H9 (cell line): ENCODE data around the gene C1orf105. TPM values are rescaled to one million over a fixed set of nuclear protein-coding genes. Genes with fewer than 3 reads are reported as not detected.

Experiments
- DNase-seq: peaks from one replicate; pipeline ENCODE4 v3.0.0-alpha.2; 2017
- H2AFZ ChIP-seq: one replicate; pipeline ENCODE4 v1.6.1; 2013; ENCODE audit warnings: mild to moderate bottlenecking, low read length, control low read depth, moderate library complexity
- H2AK5ac ChIP-seq: 2 replicates; pipeline ENCODE4 v1.6.1; 2013; ENCODE audit warnings: low read length, control low read depth, mixed read lengths; ENCODE audit not compliant: insufficient read length
- H2BK120ac ChIP-seq: one replicate; pipeline ENCODE4 v1.6.1; 2013; ENCODE audit warnings: low read depth, mild to moderate bottlenecking, low read length, control low read depth, inconsistent platforms; ENCODE audit not compliant: poor library complexity, severe bottlenecking
- H2BK12ac ChIP-seq: 2 replicates; pipeline ENCODE4 v1.6.1; 2013; ENCODE audit warnings: low read length, control low read depth, mixed read lengths, low read depth; ENCODE audit not compliant: insufficient read length
- H2BK15ac ChIP-seq: 2 replicates; pipeline ENCODE4 v1.6.1; 2013; ENCODE audit warnings: low read depth, low read length, control low read depth
- H2BK20ac ChIP-seq: one replicate; pipeline ENCODE4 v1.6.1; 2013; ENCODE audit warnings: low read depth, mild to moderate bottlenecking, low read length, control low read depth, inconsistent platforms; ENCODE audit not compliant: poor library complexity, severe bottlenecking
- H2BK5ac ChIP-seq: 2 replicates; pipeline ENCODE4 v1.6.1; 2013; ENCODE audit warnings: low read length, control low read depth, mixed read lengths; ENCODE audit not compliant: insufficient read length
- H3K14ac ChIP-seq: 2 replicates; pipeline ENCODE4 v1.6.1; 2013; ENCODE audit warnings: low read length, control low read depth; ENCODE audit not compliant: insufficient read depth
- H3K18ac ChIP-seq: 2 replicates; pipeline ENCODE4 v1.6.1; 2013; ENCODE audit warnings: low read depth, mild to moderate bottlenecking, mixed read lengths, low read length, control low read depth; ENCODE audit not compliant: insufficient read length
- H3K23ac ChIP-seq: 2 replicates; pipeline ENCODE4 v1.6.1; 2013; ENCODE audit warnings: low read length, control low read depth, mixed read lengths, low read depth; ENCODE audit not compliant: insufficient read length
- H3K23me2 ChIP-seq: 2 replicates; pipeline ENCODE4 v1.6.1; 2013; ENCODE audit warnings: low read depth, mild to moderate bottlenecking, mixed read lengths, low read length, control low read depth; ENCODE audit not compliant: insufficient read length, poor library complexity, severe bottlenecking
- H3K27ac ChIP-seq: 2 replicates; pipeline ENCODE4 v1.5.1; 2013; ENCODE audit warnings: low read length, control low read depth, mixed read lengths, low read depth; ENCODE audit not compliant: insufficient read length
- H3K27me3 ChIP-seq: 2 replicates; pipeline ENCODE4 v1.6.1; 2013; ENCODE audit warnings: low read length, control low read depth, inconsistent platforms; ENCODE audit not compliant: insufficient read depth
- H3K4ac ChIP-seq: 2 replicates; pipeline ENCODE4 v1.6.1; 2013; ENCODE audit warnings: low read depth, mild to moderate bottlenecking, control low read depth, inconsistent platforms, low read length, moderate library complexity
- H3K4me1 ChIP-seq: 2 replicates; pipeline ENCODE4 v1.6.1; 2013; ENCODE audit warnings: low read length, control low read depth, inconsistent platforms; ENCODE audit not compliant: insufficient read depth
- H3K4me2 ChIP-seq: 2 replicates; pipeline ENCODE4 v1.6.1; 2013; ENCODE audit warnings: low read length, control low read depth, mixed read lengths; ENCODE audit not compliant: insufficient read length, insufficient read depth
- H3K56ac ChIP-seq: 2 replicates; pipeline ENCODE4 v1.6.1; 2013; ENCODE audit warnings: low read depth, mild to moderate bottlenecking, mixed read lengths, low read length, control low read depth; ENCODE audit not compliant: insufficient read length
- H3K79me1 ChIP-seq: 2 replicates; pipeline ENCODE4 v1.6.1; 2013; ENCODE audit warnings: low read depth, mild to moderate bottlenecking, moderate library complexity, low read length, control low read depth, inconsistent platforms; ENCODE audit not compliant: insufficient read depth, poor library complexity, severe bottlenecking
- H3K79me2 ChIP-seq: 2 replicates; pipeline ENCODE4 v1.6.1; 2013; ENCODE audit warnings: low read length, control low read depth, inconsistent platforms; ENCODE audit not compliant: insufficient read depth
- H3K9ac ChIP-seq: 2 replicates; pipeline ENCODE4 v1.6.1; 2013; ENCODE audit warnings: low read length, control low read depth, mixed read lengths; ENCODE audit not compliant: insufficient read length; ENCODE audit errors: extremely low read depth
- H3K9me3 ChIP-seq: one replicate; pipeline ENCODE4 v1.6.1; 2013; ENCODE audit warnings: low read depth, low read length, inconsistent platforms; ENCODE audit not compliant: control insufficient read depth
- H3T11ph ChIP-seq: one replicate; pipeline ENCODE4 v1.6.1; 2013; ENCODE audit warnings: mild to moderate bottlenecking, low read length, control low read depth, inconsistent platforms
- H4K20me1 ChIP-seq: one replicate; pipeline ENCODE4 v1.6.1; 2013; ENCODE audit not compliant: control insufficient read depth, insufficient read length, insufficient read depth
- H4K5ac ChIP-seq: 2 replicates; pipeline ENCODE4 v1.6.1; 2013; ENCODE audit warnings: low read depth, mild to moderate bottlenecking, mixed read lengths, low read length, control low read depth; ENCODE audit not compliant: insufficient read length
- H4K8ac ChIP-seq: replicated peaks from 2 replicates; pipeline ENCODE4 v1.6.1; 2013; ENCODE audit warnings: low read length, control low read depth, mixed read lengths, low read depth; ENCODE audit not compliant: insufficient read length
- H4K91ac ChIP-seq: 2 replicates; pipeline ENCODE4 v1.6.1; 2013; ENCODE audit warnings: low read depth, mild to moderate bottlenecking, moderate library complexity, mixed read lengths, low read length, control low read depth; ENCODE audit not compliant: insufficient read length
- H3K27ac Mint-ChIP-seq, 3 experiments: 2 replicates in 2 of 3; 3 replicates in 1 of 3; pipeline ENCODE4 v1.8.0; 2020 to 2021; ENCODE audit warnings: mixed read lengths in 3 of 3, mild to moderate bottlenecking in 1 of 3, moderate library complexity in 1 of 3
- H3K27me3 Mint-ChIP-seq: 2 replicates; pipeline ENCODE4 v1.8.0; 2021; ENCODE audit warnings: low read depth, mild to moderate bottlenecking, moderate library complexity, mixed read lengths
- H3K36me3 Mint-ChIP-seq, 3 experiments: 2 replicates in 2 of 3; 3 replicates in 1 of 3; pipeline ENCODE4 v1.8.0; 2020 to 2021; ENCODE audit warnings: low read depth in 3 of 3, mixed read lengths in 3 of 3; ENCODE audit not compliant: insufficient read depth in 1 of 3
- H3K4me1 Mint-ChIP-seq, 2 experiments: 2 replicates each; pipeline ENCODE4 v1.8.0; 2020; ENCODE audit warnings: mixed read lengths in 2 of 2
- H3K4me3 Mint-ChIP-seq, 2 experiments: 2 replicates in 1 of 2; 3 replicates in 1 of 2; pipeline ENCODE4 v1.8.0; 2020 to 2021; ENCODE audit warnings: mild to moderate bottlenecking in 2 of 2, mixed read lengths in 2 of 2, moderate library complexity in 1 of 2
- H3K9me3 Mint-ChIP-seq, 2 experiments: 2 replicates in 1 of 2; 3 replicates in 1 of 2; pipeline ENCODE4 v1.8.0; 2020; ENCODE audit warnings: mild to moderate bottlenecking in 2 of 2, mixed read lengths in 2 of 2, moderate library complexity in 1 of 2
- CTCF ChIP-seq: fragments of 200-600 bp; sonication (generic); conservative IDR thresholded peaks from 3 replicates; pipeline ENCODE4 v1.8.0; 2021; ENCODE audit warnings: antibody characterized with exemption, mild to moderate bottlenecking
- WGBS: extraction: QIAGEN DNeasy Blood & Tissue Kit; methylation state at CpG from one replicate; pipeline ENCODE4 v1.1.7; 2013; ENCODE audit warnings: missing lambda C conversion rate, low lambda C conversion rate, mixed read lengths; ENCODE audit not compliant: insufficient read length; ENCODE audit errors: extremely low coverage; 5-methylcytosine and 5-hydroxymethylcytosine counted together
- total RNA-seq: library from RNA; stranded (reverse); gene quantifications from 2 replicates; pipeline ENCODE4 v1.2.1, GENCODE V29; 2021

Gene C1orf105
- total RNA-seq, 1 experiment from 2014 or later = not detected

- Histone ChIP-seq H3K23ac (no peak overlapping the region), H4K5ac (no peak overlapping the region), H3K4me1 (no peaks in the 10 kb centered on the region), H2AFZ (no peak overlapping the region), H3K56ac (no peak overlapping the region), H2BK5ac (no peak overlapping the region), H2BK12ac (no peak overlapping the region), H4K8ac (no peak overlapping the region), H3K27me3 (no peaks in the 10 kb centered on the region), H2AK5ac (no peak overlapping the region), H2BK120ac (no peak overlapping the region), H4K91ac (no peak overlapping the region), H3K79me1 (no peaks in the 10 kb centered on the region), H3K14ac (no peak overlapping the region), H4K20me1 (no peaks in the 10 kb centered on the region), H3K18ac (no peak overlapping the region), H3K4me2 (no peak overlapping the region), H3K27ac (no peak overlapping the region), H2BK15ac (no peak overlapping the region), H2BK20ac (no peak overlapping the region), H3K9me3 (no peaks in the 10 kb centered on the region), H3T11ph (no peak overlapping the region), H3K9ac (no peak overlapping the region), H3K4ac (no peak overlapping the region), H3K23me2 (no peaks in the 10 kb centered on the region), H3K79me2 (no peaks in the 10 kb centered on the region)
- H3K4me1 Mint-ChIP-seq = peaks cover 0 to 3% of the 10 kb centered on the region in 2 experiments; a peak in 1 of 4 replicates
- no peak overlapping the region for H3K27ac Mint-ChIP-seq
- no peaks in the 10 kb centered on the region for H3K9me3 Mint-ChIP-seq
- H3K4me3 Mint-ChIP-seq = no peak overlapping the region
- DNase-seq = no peak
- no CpG with 5 or more reads among the region's 2 CpGs for WGBS
- H3K27me3 Mint-ChIP-seq = no peaks in the 10 kb centered on the region
- no peaks in the 10 kb centered on the region; a peak in 1 of 7 replicates for H3K36me3 Mint-ChIP-seq
- no peak for TF ChIP-seq CTCF
These were observed 45.3 kb upstream of the C1orf105 start for GRCh38 chr1:172375211-172375631.
